GM21515 (cell line): ENCODE measurements around the gene NSG1.

Experiments
- ATAC-seq: cut with Tn5 transposase; IDR thresholded peaks from one replicate; pipeline ENCODE4 v1.9.1; 2021; ENCODE audit not compliant: unreplicated experiment

NSG1 gene

GRCh38 chr4:4395371-4395770 lies 8.5 kb downstream of the NSG1 start:
- ATAC-seq, result no peak

- no peak for ATAC-seq
Measured at GRCh38 chr4:4395849-4396627, 9.1 kb downstream of the NSG1 start.

GRCh38 chr4:4396628-4397440 lies 9.9 kb downstream of the NSG1 start:
- no peak for ATAC-seq

GRCh38 chr4:4397441-4397819 lies 10.5 kb downstream of the NSG1 start:
- ATAC-seq, result no peak

- no peak for ATAC-seq
Measured at GRCh38 chr4:4398430-4398829, 11.5 kb downstream of the NSG1 start.

- ATAC-seq, result no peak
Measured at GRCh38 chr4:4401036-4401435, 14.1 kb downstream of the NSG1 start.

GRCh38 chr4:4402966-4403365 lies 16.1 kb downstream of the NSG1 start:
- ATAC-seq, result no peak

- ATAC-seq, result no peak
Measured at GRCh38 chr4:4405358-4405962, 18.6 kb downstream of the NSG1 start.

GRCh38 chr4:4406455-4407298 lies 19.8 kb downstream of the NSG1 start:
- ATAC-seq, result no peak

- no peak for ATAC-seq
Measured at GRCh38 chr4:4407299-4408131, 20.6 kb downstream of the NSG1 start.

GRCh38 chr4:4408132-4408523 lies 21.2 kb downstream of the NSG1 start:
- ATAC-seq, result no peak

GRCh38 chr4:4408576-4409335 lies 21.9 kb downstream of the NSG1 start:
- ATAC-seq, result no peak

- ATAC-seq, result no peak
Measured at GRCh38 chr4:4409416-4410115, 22.7 kb downstream of the NSG1 start.

GRCh38 chr4:4410271-4410670 lies 23.4 kb downstream of the NSG1 start:
- no peak for ATAC-seq

- no peak for ATAC-seq
Measured at GRCh38 chr4:4411906-4412305, 25.0 kb downstream of the NSG1 start.

- no peak for ATAC-seq
Measured at GRCh38 chr4:4412641-4413372, 25.9 kb downstream of the NSG1 start.

GRCh38 chr4:4413373-4413725 lies 26.4 kb downstream of the NSG1 start:
- no peak for ATAC-seq

- ATAC-seq, result no peak
Measured at GRCh38 chr4:4413806-4414205, 26.9 kb downstream of the NSG1 start.
